HG03139 (cell line): ENCODE data around the gene HGFAC.
"Not testable (repeated sequence)": the region's sequence is repeated elsewhere in the genome, so short reads cannot be mapped to it uniquely, and the experiment has no call there.

ENCODE experiments used
- ATAC-seq: cut with Tn5 transposase; IDR thresholded peaks from one replicate; pipeline ENCODE4 v1.9.1; 2021; ENCODE audit not compliant: unreplicated experiment

Gene HGFAC

GRCh38 chr4:3459156-3459555, 17.4 kb downstream of the HGFAC start:
- ATAC-seq, result not testable (repeated sequence)

DNA sequence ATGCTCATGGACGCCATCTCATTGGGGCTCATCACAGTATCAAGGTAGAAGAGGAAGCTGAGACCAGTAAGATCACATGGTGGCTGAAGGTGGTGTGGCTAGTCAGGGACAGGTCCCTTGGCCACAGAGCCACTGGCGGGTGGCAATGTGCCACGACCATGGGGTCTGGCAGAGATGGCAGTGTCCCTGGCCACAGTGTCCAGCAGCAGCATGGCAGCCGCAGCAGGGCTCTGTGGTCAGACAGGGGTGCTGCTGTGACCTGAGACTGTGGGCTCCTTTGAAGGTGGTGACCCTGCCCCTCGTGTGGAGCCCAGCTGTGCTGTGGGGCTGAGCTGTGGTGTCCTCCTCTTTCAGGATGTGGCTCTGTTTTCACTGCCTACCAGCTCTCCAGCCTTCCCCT, 19.2 kb downstream of the HGFAC start:
- no peak for ATAC-seq

GRCh38 chr4:3461515-3462291, 19.9 kb downstream of the HGFAC start:
- no peak for ATAC-seq

- ATAC-seq, result no peak
Measured at GRCh38 chr4:3462321-3462789, 20.6 kb downstream of the HGFAC start.

DNA sequence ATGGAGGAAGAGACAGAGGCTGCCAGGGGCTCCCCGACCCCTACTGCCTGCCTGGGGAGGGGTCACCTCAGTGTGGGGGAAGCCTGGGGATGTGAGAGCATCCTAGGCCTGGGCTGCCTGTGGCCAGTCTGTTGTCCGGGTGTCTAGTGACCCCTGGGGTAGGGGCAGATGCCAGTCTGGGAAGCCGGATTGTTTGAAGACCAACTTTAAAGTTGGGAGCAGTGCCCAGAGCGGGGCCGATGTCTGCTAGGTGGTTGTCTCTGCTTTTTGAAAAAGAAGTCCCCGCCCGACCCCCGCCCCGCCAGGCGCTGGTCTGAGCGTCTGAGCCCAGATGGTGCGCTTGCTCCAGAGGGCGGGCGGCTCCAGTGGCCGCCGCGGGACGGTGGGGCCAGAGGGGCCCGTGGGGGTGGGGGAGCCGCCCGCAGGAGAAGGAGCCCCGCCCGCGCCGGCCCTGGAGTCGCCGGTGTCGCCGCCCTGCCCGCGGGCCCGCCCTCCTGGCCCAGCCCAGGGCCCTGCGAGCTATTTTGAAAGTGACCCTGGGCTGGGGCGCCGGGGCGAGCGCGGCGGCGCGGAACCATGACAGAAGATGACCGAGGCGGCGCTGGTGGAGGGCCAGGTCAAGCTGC, 21.1 kb downstream of the HGFAC start, which contains the start of gene DOK7:
DOK7 (plus strand) TSS at position 517 of the 626 bp plus-strand sequence; CDS start at position 587, 70 bp downstream.
- no peak for ATAC-seq

- no peak for ATAC-seq
Measured at GRCh38 chr4:3463556-3464348, 22.0 kb downstream of the HGFAC start.

- ATAC-seq, result no peak
Measured at GRCh38 chr4:3464349-3464905, 22.7 kb downstream of the HGFAC start.

- no peak for ATAC-seq
Measured at GRCh38 chr4:3464911-3465697, 23.3 kb downstream of the HGFAC start.

GRCh38 chr4:3465698-3466671, 24.2 kb downstream of the HGFAC start:
- no peak for ATAC-seq

DNA sequence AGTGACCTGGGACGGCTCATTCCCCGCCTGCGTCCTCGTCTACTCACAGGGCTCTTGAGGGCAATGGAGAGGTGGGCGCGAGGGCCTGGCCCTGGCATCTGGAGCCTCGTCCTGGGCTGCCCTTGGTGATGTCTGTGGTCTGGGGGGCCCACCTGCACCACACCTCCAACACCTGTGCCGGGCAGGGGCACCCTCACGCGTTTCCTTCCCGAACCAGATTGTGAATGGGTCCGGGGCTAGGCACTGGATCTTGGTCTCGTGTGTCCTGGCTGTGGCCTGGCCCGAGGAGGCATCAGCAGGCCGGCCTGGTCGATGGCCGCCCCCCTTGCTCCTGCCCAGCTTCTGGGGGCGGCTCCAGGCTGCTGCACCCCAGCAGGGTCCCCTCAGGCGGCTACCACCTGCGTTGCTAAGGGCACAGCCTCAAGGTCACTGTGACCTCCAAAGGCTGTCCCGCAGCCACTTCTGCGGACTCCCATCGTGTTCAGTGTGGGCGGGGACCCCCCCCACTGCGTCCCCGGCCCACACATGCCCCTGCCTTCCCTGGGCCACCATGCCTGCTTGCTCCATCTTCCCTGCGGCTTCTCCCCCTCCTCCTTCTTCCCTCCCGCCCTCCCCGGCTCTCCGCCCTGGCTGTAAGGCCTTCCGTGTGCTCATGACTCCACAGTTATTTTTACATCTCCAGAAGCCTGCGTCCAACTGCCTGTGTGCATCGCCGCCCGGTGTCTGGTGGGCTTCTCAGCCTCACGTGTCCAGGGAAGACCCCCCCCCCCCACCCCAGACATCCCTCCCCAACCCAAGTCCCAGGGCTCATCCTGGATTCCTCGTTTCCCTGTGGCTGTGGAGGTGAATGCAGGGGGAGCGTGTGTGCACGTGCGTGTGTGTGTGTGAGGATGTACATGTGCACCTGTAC, 25.2 kb downstream of the HGFAC start:
- no peak for ATAC-seq

DNA sequence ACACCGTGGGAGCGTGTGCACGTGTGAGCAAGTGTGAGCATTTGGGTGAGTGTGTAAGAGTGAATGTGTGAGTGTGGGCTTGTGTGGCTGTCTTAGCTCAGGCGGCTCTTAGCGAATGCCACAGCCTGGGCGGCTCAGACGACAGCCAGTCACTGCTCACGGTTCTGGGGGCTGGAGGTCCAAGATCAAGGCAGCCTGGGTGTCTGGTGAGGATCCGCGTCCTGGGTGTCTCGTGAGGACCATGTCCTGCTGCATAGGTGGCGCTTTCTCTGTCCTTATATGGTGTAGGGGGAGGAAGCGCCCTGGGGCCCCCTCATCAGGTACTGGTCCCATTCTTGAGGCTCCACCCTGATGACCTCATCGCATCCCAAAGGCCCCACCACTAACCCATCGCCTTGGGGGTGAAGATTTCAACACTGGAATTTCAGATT, 25.8 kb downstream of the HGFAC start:
- ATAC-seq, result no peak

GRCh38 chr4:3468154-3468553, 26.4 kb downstream of the HGFAC start:
- ATAC-seq, result no peak

GRCh38 chr4:3468804-3469203, 27.0 kb downstream of the HGFAC start:
- ATAC-seq, result no peak

- no peak for ATAC-seq
Measured at GRCh38 chr4:3469386-3470243, 27.8 kb downstream of the HGFAC start.

DNA sequence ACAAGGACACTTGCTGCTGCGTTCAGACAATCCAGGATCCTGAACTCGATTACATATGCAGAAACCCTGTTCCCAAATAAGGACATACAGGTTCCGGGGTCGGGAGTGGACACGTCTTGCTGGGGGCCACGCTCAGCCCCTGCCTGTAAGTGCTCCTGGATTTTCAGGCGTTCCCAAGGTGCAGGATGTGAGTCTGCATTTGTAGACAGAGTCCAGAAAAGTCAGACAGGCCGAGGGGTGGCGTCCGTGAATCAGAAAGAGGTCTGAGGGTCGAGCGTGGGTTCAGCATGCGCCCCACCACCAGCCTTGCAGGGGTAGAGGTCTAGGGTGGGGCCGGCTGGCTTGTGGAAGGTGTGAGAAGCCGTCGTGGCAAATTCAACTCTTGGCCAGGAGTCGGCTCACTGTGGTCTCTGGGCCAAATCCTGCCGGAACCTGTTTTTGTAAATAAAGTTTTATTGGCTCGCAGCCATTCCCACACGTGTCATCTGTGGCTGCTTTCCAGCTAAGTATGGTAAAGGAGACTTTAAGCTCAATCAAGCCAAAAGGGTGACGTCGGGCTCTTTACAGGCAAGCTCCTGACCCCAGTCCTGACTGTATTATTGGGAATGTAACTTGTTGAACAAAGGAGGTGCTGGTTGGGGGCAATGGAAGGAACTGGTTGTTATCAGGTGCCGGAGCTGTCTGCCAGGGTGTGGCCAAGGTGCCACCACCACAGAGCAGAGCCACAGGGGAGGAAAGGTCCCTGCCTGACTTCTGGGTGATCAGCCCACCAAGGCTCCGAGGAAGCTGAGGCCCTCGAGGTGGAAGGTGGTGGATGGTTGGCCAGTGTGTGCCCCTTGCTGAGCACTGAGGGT, 28.7 kb downstream of the HGFAC start:
- ATAC-seq, result no peak

DNA sequence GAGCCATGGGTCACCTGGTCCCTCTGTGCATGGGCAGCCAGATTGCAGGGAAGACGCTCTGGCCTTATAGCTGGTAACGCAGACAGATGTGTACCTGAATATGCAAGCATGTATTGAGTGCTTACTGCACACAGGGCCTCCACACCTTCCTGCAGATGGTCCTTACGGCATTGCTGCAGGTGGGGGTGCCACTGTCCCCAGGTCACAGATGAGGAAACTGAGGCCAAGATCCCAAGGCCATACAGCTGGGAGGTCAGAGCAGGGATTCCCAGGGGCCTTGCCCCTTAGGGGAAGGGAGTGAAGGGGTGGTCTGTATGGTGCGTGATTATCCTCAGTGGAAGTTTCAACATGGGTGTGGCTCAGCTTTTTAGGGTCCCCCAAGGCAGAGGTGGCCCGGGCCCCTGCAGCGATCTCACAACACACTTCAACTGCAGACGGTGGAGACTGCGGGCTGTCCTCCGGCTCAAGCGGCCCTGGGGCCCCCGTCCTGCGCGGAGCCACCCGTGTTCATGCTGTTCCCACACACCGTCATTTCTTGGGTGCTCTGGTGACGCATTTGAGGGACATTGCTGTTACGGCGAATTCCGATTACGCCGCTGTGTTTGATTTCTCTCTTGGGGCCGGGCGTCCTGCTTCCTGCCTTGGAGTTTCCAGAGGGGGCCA, 29.5 kb downstream of the HGFAC start:
- ATAC-seq, result no peak
